VCaP (cell line): ENCODE results near the gene BCAS3.

Experiments used
- H3K27ac ChIP-seq: fragments of 450-650 bp; 2 replicates; pipeline ENCODE4 v1.5.1; 2017
- CTCF ChIP-seq: fragments of 450-650 bp; conservative IDR thresholded peaks from 2 replicates; pipeline ENCODE4 v1.5.1; 2017; ENCODE audit warnings: mild to moderate bottlenecking, moderate library complexity

Gene BCAS3

GRCh38 chr17:60845012-60845411 is 167.4 kb downstream of the BCAS3 start:
- H3K27ac ChIP-seq = no peak overlapping the region
- no peak for TF ChIP-seq CTCF

- TF ChIP-seq CTCF = no peak
- H3K27ac ChIP-seq = no peak overlapping the region
These were observed 168.5 kb downstream of the BCAS3 start for GRCh38 chr17:60846175-60846574.

GRCh38 chr17:60851181-60851580 is 173.5 kb downstream of the BCAS3 start:
- H3K27ac ChIP-seq = no peak overlapping the region
- no peak for TF ChIP-seq CTCF

- TF ChIP-seq CTCF = no peak
- H3K27ac ChIP-seq = peak overlapping the region; percentile 42
These were observed 180.0 kb downstream of the BCAS3 start for GRCh38 chr17:60857556-60858080.

- TF ChIP-seq CTCF = no peak
- no peak overlapping the region for H3K27ac ChIP-seq
These were observed 184.8 kb downstream of the BCAS3 start for GRCh38 chr17:60862482-60862881.

- no peak overlapping the region for H3K27ac ChIP-seq
- TF ChIP-seq CTCF = no peak
These were observed 186.4 kb downstream of the BCAS3 start for GRCh38 chr17:60863892-60864707.

GRCh38 chr17:60864708-60865005 is 187.0 kb downstream of the BCAS3 start:
- H3K27ac ChIP-seq = no peak overlapping the region
- no peak for TF ChIP-seq CTCF
